Measurements from ENCODE around the gene CDCA8. TPM values are rescaled to one million over a fixed set of nuclear protein-coding genes. Genes with fewer than 3 reads are reported as not detected.

Gene CDCA8
- total and polyA plus RNA-seq, 2 of the 4 experiments (the other 2 are of a cell fraction): 5.9 to 25.7 TPM

DNA sequence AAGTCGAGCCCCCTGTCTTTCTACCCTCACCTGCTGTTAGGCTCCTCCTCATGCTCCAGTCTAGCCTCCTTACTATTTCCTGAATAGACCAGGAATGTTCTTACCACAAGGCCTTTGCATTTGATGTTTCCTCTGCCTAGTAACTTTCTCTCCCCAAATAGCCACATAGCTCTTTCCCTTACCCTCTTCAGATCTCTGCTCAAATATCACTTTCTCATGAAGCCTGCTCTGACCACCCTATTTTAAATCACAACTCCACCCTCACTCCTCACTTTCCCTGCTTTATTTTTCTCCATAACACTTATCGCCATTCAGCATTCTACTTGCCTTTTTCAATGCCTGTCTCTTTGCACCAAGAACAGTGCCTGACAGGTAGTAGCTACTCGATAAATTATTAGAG is 6.6 kb upstream of the CDCA8 start:
- TF ChIP-seq NFE2L2 (IDR thresholded peaks at IDR 0.05; ENCODE audit: low read depth, low read length) (no peak), RFX5 (IDR thresholded peaks at IDR 0.05; ENCODE audit: low read depth, low read length) (no peak), MAFK (IDR thresholded peaks at IDR 0.05; ENCODE audit: low read depth, low read length) (no peak), MXI1 (IDR thresholded peaks at IDR 0.05; ENCODE audit: borderline replicate concordance, low read depth, low read length) (no peak), FOS (IDR thresholded peaks at IDR 0.05; ENCODE audit: low read depth, low read length) (no peak), MAZ (IDR thresholded peaks at IDR 0.05; ENCODE audit: borderline replicate concordance, low read depth, low read length) (no peak), SMC3 (IDR thresholded peaks at IDR 0.05; ENCODE audit: low read depth, low read length) (no peak), CHD1 (IDR thresholded peaks at IDR 0.05; ENCODE audit: low read depth, low read length) (no peak), CEBPB (IDR thresholded peaks at IDR 0.05; ENCODE audit: low read depth, low read length) (no peak), RAD21 (IDR thresholded peaks at IDR 0.05; ENCODE audit: low read length) (no peak)
- TF ChIP-seq, protein P1, sequence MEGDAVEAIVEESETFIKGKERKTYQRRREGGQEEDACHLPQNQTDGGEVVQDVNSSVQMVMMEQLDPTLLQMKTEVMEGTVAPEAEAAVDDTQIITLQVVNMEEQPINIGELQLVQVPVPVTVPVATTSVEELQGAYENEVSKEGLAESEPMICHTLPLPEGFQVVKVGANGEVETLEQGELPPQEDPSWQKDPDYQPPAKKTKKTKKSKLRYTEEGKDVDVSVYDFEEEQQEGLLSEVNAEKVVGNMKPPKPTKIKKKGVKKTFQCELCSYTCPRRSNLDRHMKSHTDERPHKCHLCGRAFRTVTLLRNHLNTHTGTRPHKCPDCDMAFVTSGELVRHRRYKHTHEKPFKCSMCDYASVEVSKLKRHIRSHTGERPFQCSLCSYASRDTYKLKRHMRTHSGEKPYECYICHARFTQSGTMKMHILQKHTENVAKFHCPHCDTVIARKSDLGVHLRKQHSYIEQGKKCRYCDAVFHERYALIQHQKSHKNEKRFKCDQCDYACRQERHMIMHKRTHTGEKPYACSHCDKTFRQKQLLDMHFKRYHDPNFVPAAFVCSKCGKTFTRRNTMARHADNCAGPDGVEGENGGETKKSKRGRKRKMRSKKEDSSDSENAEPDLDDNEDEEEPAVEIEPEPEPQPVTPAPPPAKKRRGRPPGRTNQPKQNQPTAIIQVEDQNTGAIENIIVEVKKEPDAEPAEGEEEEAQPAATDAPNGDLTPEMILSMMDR (conservative IDR thresholded peaks at IDR 0.05; ENCODE audit: low read depth, low read length): no peak
- TF ChIP-seq, protein P2, sequence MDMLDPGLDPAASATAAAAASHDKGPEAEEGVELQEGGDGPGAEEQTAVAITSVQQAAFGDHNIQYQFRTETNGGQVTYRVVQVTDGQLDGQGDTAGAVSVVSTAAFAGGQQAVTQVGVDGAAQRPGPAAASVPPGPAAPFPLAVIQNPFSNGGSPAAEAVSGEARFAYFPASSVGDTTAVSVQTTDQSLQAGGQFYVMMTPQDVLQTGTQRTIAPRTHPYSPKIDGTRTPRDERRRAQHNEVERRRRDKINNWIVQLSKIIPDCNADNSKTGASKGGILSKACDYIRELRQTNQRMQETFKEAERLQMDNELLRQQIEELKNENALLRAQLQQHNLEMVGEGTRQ (IDR thresholded peaks at IDR 0.05; ENCODE audit: low read depth, low read length): no peak
- TF ChIP-seq, protein P3, sequence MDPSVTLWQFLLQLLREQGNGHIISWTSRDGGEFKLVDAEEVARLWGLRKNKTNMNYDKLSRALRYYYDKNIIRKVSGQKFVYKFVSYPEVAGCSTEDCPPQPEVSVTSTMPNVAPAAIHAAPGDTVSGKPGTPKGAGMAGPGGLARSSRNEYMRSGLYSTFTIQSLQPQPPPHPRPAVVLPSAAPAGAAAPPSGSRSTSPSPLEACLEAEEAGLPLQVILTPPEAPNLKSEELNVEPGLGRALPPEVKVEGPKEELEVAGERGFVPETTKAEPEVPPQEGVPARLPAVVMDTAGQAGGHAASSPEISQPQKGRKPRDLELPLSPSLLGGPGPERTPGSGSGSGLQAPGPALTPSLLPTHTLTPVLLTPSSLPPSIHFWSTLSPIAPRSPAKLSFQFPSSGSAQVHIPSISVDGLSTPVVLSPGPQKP (IDR thresholded peaks at IDR 0.05; ENCODE audit: borderline replicate concordance, low read depth, low read length): no peak
- Histone ChIP-seq H3K9me3 (ENCODE audit: control insufficient read depth, insufficient read depth, low read length) (no peaks in the 10 kb centered on the region), H3K14ac (replicated peaks; ENCODE audit: low read depth, low read length) (no peak overlapping the region), H3K23ac (ENCODE audit: low read depth, low read length) (no peak overlapping the region), H3K9ac (ENCODE audit: low read depth, low read length) (no peak overlapping the region), H2BK120ac (ENCODE audit: low read depth, low read length) (no peak overlapping the region), H4K8ac (ENCODE audit: low read depth in 2 of 2, low read length in 2 of 2) (no peak overlapping the region), H3K36me3 (ENCODE audit: control insufficient read depth, insufficient read depth, low read length) (peaks cover 30% of the 10 kb centered on the region), H3K4ac (ENCODE audit: low read depth, low read length) (no peak overlapping the region), H3K18ac (ENCODE audit: low read depth, low read length) (no peak overlapping the region), H3K79me1 (ENCODE audit: low read depth in 1 of 2, low read length in 2 of 2) (peaks cover 6 to 18% of the 10 kb centered on the region in 2 experiments; a peak in 3 of 4 replicates), H2AFZ (replicated peaks; ENCODE audit: low read length, poor library complexity) (no peak overlapping the region), H2BK15ac (ENCODE audit: low read depth, low read length) (no peak overlapping the region), H4K91ac (ENCODE audit: insufficient read depth, low read depth, low read length) (no peak overlapping the region), H3K4me3 (ENCODE audit: insufficient read depth, low read depth, low read length) (no peak overlapping the region), H2BK20ac (ENCODE audit: low read depth, low read length) (no peak overlapping the region), H2AK5ac (ENCODE audit: low read depth, low read length) (no peak overlapping the region), H4K20me1 (ENCODE audit: insufficient read depth, low read length) (no peaks in the 10 kb centered on the region), H2AK9ac (replicated peaks; ENCODE audit: low read depth, low read length, poor library complexity) (no peak overlapping the region), H3K9me1 (ENCODE audit: insufficient read depth, low read length) (no peaks in the 10 kb centered on the region), H3K4me1 (ENCODE audit: control insufficient read depth, insufficient read depth, low read length) (peaks cover 7% of the 10 kb centered on the region), H3K56ac (ENCODE audit: extremely low read depth, insufficient read depth, low read length) (no peak overlapping the region), H3K27me3 (ENCODE audit: control insufficient read depth, insufficient read depth, low read length) (no peaks in the 10 kb centered on the region), H2BK5ac (ENCODE audit: low read depth, low read length, poor library complexity, severe bottlenecking) (no peak overlapping the region), H4K5ac (ENCODE audit: low read depth, low read length) (no peak overlapping the region), H3K27ac (ENCODE audit: insufficient read depth, low read length) (no peak overlapping the region), H3K4me2 (ENCODE audit: low read depth, low read length) (no peak overlapping the region)
- 100% methylated on average over 1 of the region's 3 CpGs; no CpG with 5 or more reads in 1 of the 2 experiments for WGBS, 2 experiments (ENCODE audit: extremely low coverage in 2 of 2, insufficient read length in 1 of 2)
- in situ Hi-C loops (cut with MboI; ENCODE audit: low sequenced_read_pairs): loop anchor here (10.0 kb wide), 1 partner anchor 231 kb away; no protein-coding TSS in a partner anchor
- ChIA-PET POLR2A (ENCODE audit: unreplicated experiment) (interaction anchor here (0.7 kb wide), 1 partner anchor 85 kb away, joined by 13 read pairs; no protein-coding TSS in a partner anchor), CTCF (no interaction called here)
- ATAC-seq (ENCODE audit: low read depth) (no peak), DNase-seq (no peak)
- intact Hi-C loops (cut with micrococcal nuclease): no loop called here
- no TSS peak for BruUV-seq (replicated peaks)
- dilution Hi-C loops (cut with HindIII; ENCODE audit: low sequenced_read_pairs, unreplicated experiment): no loop called here

Data from IMR-90 (cell line).